Activated B cell treated with CpG ODN at 0.5 μM for 24 hours (primary cell): ENCODE measurements around the gene MYLK4. TPM values are rescaled to one million over a fixed set of nuclear protein-coding genes. Genes with fewer than 3 reads are reported as not detected.

Source experiments
- ATAC-seq: fragments of 200-7000 bp; cut with Tn5 transposase; one replicate; pipeline ENCODE4 v1.10.0; 2021; ENCODE audit warnings: low read depth, mild to moderate bottlenecking, moderate library complexity
- CTCF ChIA-PET: fragments of 350-600 bp; sonication (Branson Sonifier 250); formaldehyde crosslinking; loops from one replicate; lab custom pipeline; 2021; ENCODE audit warnings: antibody characterized with exemption; lab: Charles Lee
- POLR2A ChIA-PET: fragments of 350-600 bp; sonication (Branson Sonifier 250); formaldehyde crosslinking; loops from one replicate; lab custom pipeline; 2021; ENCODE audit warnings: antibody characterized with exemption; lab: Charles Lee
- DNase-seq: peaks from one replicate; pipeline ENCODE4 v3.0.0; 2022
- H3K27ac Mint-ChIP-seq: one replicate; pipeline ENCODE4 v1.8.0; 2020; ENCODE audit warnings: mixed read lengths
- H3K27me3 Mint-ChIP-seq: one replicate; pipeline ENCODE4 v1.8.0; 2021; ENCODE audit warnings: mixed read lengths
- H3K36me3 Mint-ChIP-seq: one replicate; pipeline ENCODE4 v1.8.0; 2021; ENCODE audit warnings: low read depth, mixed read lengths
- H3K4me1 Mint-ChIP-seq: one replicate; pipeline ENCODE4 v1.8.0; 2021; ENCODE audit warnings: mixed read lengths
- H3K4me3 Mint-ChIP-seq: one replicate; pipeline ENCODE4 v1.8.0; 2020; ENCODE audit warnings: mild to moderate bottlenecking, mixed read lengths
- H3K9me3 Mint-ChIP-seq: one replicate; pipeline ENCODE4 v1.8.0; 2020; ENCODE audit warnings: mixed read lengths
- intact Hi-C: fragments of 100-400 bp; cut with micrococcal nuclease; formaldehyde crosslinking; loops from one replicate; pipeline ENCODE4 v1.15.1; 2024
- total RNA-seq: library from RNA; stranded (reverse); gene quantifications from 2 replicates; pipeline ENCODE4 v1.2.3, GENCODE V29; 2022
- TF ChIP-seq, protein P1 (sequence below): fragments of 200-600 bp; IDR thresholded peaks from one replicate; pipeline ENCODE4 v1.8.0; 2022; ENCODE audit warnings: antibody characterized with exemption, mild to moderate bottlenecking

The MYLK4 gene
- total RNA-seq, 1 donor from 2014 or later, result 0.58 TPM

DNA sequence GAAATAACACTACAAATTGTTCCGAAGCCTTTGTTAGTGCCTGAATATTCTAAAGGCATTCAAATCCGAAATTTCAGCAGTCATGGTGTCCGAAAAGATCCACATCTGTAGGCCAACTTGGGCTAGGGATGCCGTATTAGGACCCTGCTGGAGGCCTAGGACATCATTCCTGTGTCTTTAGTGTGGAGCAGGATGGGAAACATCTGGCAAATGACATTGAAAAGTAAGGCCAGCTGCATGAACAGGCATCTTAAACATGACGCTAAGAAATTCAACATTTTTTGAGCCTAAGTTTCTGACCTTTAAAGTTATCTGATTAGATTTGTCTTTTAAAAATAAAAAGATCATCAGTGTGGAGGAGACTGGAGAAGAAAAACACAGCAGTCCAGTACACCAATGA lies 91.3 kb downstream of the MYLK4 start:
- no peak overlapping the region for H3K27ac Mint-ChIP-seq
- ChIA-PET POLR2A (interaction anchor here (0.5 kb wide), 1 partner anchor 19 kb away, joined by 4 read pairs; no protein-coding TSS in a partner anchor), CTCF (interaction anchor here (1.7 kb wide), 1 partner anchor 25 kb away, joined by 6 read pairs; no protein-coding TSS in a partner anchor)
- DNase-seq (no peak), ATAC-seq (no peak)
- H3K9me3 Mint-ChIP-seq, result no peaks in the 10 kb centered on the region
- H3K27me3 Mint-ChIP-seq, result no peaks in the 10 kb centered on the region
- intact Hi-C loops, result no loop called here
- TF ChIP-seq, protein P1, sequence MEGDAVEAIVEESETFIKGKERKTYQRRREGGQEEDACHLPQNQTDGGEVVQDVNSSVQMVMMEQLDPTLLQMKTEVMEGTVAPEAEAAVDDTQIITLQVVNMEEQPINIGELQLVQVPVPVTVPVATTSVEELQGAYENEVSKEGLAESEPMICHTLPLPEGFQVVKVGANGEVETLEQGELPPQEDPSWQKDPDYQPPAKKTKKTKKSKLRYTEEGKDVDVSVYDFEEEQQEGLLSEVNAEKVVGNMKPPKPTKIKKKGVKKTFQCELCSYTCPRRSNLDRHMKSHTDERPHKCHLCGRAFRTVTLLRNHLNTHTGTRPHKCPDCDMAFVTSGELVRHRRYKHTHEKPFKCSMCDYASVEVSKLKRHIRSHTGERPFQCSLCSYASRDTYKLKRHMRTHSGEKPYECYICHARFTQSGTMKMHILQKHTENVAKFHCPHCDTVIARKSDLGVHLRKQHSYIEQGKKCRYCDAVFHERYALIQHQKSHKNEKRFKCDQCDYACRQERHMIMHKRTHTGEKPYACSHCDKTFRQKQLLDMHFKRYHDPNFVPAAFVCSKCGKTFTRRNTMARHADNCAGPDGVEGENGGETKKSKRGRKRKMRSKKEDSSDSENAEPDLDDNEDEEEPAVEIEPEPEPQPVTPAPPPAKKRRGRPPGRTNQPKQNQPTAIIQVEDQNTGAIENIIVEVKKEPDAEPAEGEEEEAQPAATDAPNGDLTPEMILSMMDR, result no peak
- H3K4me1 Mint-ChIP-seq, result peaks cover 22% of the 10 kb centered on the region
- H3K36me3 Mint-ChIP-seq, result no peaks in the 10 kb centered on the region
- no peak overlapping the region for H3K4me3 Mint-ChIP-seq

DNA sequence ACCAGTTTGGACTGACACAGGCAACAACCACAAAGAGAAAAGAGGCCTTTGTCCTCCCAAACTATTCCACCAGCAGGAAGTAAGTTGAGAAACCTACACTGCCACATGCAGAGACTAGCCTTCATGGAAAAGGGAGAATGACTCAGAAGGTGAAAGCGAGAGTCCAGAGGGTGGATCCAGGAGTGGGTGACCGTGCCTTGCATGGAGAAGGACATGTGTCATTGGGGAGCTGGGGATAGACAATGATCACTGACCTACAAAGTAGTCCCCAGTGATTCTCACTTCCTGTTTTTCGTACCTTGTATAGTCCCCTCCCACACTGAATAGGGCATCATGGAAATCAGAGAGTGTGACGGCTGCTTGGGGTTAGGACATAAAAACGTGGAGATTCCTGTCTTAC lies 91.9 kb downstream of the MYLK4 start:
- Mint-ChIP-seq H3K36me3 (no peaks in the 10 kb centered on the region), H3K9me3 (no peaks in the 10 kb centered on the region), H3K27me3 (no peaks in the 10 kb centered on the region), H3K27ac (peak overlapping the region; percentile 16), H3K4me3 (no peak overlapping the region), H3K4me1 (peaks cover 22% of the 10 kb centered on the region)
- ATAC-seq, result peak; percentile 96
- TF ChIP-seq, protein P1, result no peak
- POLR2A ChIA-PET, result no interaction called here
- intact Hi-C loops, result no loop called here
- peak; percentile 28 for DNase-seq
- CTCF ChIA-PET, result interaction anchor here (1.7 kb wide), 1 partner anchor 24 kb away, joined by 6 read pairs; no protein-coding TSS in a partner anchor

- Mint-ChIP-seq H3K27me3 (peaks cover 5% of the 10 kb centered on the region), H3K4me1 (peaks cover 19% of the 10 kb centered on the region), H3K27ac (no peak overlapping the region), H3K9me3 (peaks cover 5% of the 10 kb centered on the region), H3K4me3 (no peak overlapping the region), H3K36me3 (no peaks in the 10 kb centered on the region)
- POLR2A ChIA-PET, result no interaction called here
- DNase-seq (no peak), ATAC-seq (no peak)
- intact Hi-C loops, result no loop called here
- CTCF ChIA-PET, result no interaction called here
- TF ChIP-seq, protein P1, result no peak
These were observed 94.2 kb downstream of the MYLK4 start for GRCh38 chr6:2656460-2657079.

- H3K4me3 Mint-ChIP-seq, result no peak overlapping the region
- ChIA-PET POLR2A (no interaction called here), CTCF (no interaction called here)
- peaks cover 13% of the 10 kb centered on the region for H3K4me1 Mint-ChIP-seq
- no peaks in the 10 kb centered on the region for H3K36me3 Mint-ChIP-seq
- no peak overlapping the region for H3K27ac Mint-ChIP-seq
- TF ChIP-seq, protein P1, result no peak
- H3K9me3 Mint-ChIP-seq, result peaks cover 5% of the 10 kb centered on the region
- DNase-seq (no peak), ATAC-seq (no peak)
- H3K27me3 Mint-ChIP-seq, result peaks cover 5% of the 10 kb centered on the region
- intact Hi-C loops, result no loop called here
These were observed 94.8 kb downstream of the MYLK4 start for GRCh38 chr6:2655844-2656433.

- no peak overlapping the region for H3K4me3 Mint-ChIP-seq
- peaks cover 9% of the 10 kb centered on the region for H3K27me3 Mint-ChIP-seq
- H3K36me3 Mint-ChIP-seq, result no peaks in the 10 kb centered on the region
- intact Hi-C loops, result no loop called here
- POLR2A ChIA-PET, result interaction anchor here (1.1 kb wide), 1 partner anchor 18 kb away, joined by 3 read pairs; no protein-coding TSS in a partner anchor
- peaks cover 5% of the 10 kb centered on the region for H3K9me3 Mint-ChIP-seq
- DNase-seq, result no peak
- TF ChIP-seq, protein P1, result no peak
- no peak for ATAC-seq
- H3K27ac Mint-ChIP-seq, result no peak overlapping the region
- CTCF ChIA-PET, result no interaction called here
- H3K4me1 Mint-ChIP-seq, result peaks cover 3% of the 10 kb centered on the region
These were observed 97.2 kb downstream of the MYLK4 start for GRCh38 chr6:2653369-2654032.
